Fibroblast of lung (primary cell): ENCODE data around the gene LYPLA2.

ENCODE experiments used
- CTCF ChIP-seq, 2 donors: IDR thresholded peaks in 1 of 2; conservative IDR thresholded peaks in 1 of 2; 1 replicate in 1 of 2; 2 replicates in 1 of 2; pipeline ENCODE4 v1.5.1; 2011 to 2012; ENCODE audit warnings: low read length in 2 of 2, control low read depth in 1 of 2, inconsistent platforms in 1 of 2, low read depth in 1 of 2, mild to moderate bottlenecking in 1 of 2
- EZH2 ChIP-seq: IDR thresholded peaks from 2 replicates; pipeline ENCODE4 v1.5.1; 2012; ENCODE audit warnings: low read length, control low read depth, mild to moderate bottlenecking; ENCODE audit errors: missing control alignments

GRCh38 chr1:23804183-23804835 lies 13.4 kb downstream of the LYPLA2 start:
- TF ChIP-seq CTCF (conservative IDR thresholded peaks at IDR 0.05 in 1 of 2, IDR thresholded peaks at IDR 0.05 in 1 of 2; ENCODE audit: low read depth in 1 of 2, low read length in 2 of 2) (peak in 1 of 2 donors; percentile 20), EZH2 (no peak)
